ENCODE results near the gene GRB10. TPM values are rescaled to one million over a fixed set of nuclear protein-coding genes. Genes with fewer than 3 reads are reported as not detected.

GRB10 gene
- total RNA-seq, 1 donor from 2014 or later: 33.9 TPM

GRCh38 chr7:50620433-50620832 lies 162.3 kb downstream of the GRB10 start:
- H3K27me3 Mint-ChIP-seq (ENCODE audit: insufficient read depth, low read depth): no peaks in the 10 kb centered on the region
- no peak overlapping the region for H3K27ac Mint-ChIP-seq
- no peaks in the 10 kb centered on the region for H3K4me1 Mint-ChIP-seq
- H3K36me3 Mint-ChIP-seq: peaks cover 11% of the 10 kb centered on the region
- TF ChIP-seq EZH2 (IDR thresholded peaks at IDR 0.05): no peak
- no peak for TF ChIP-seq CTCF (IDR thresholded peaks at IDR 0.05)
- no peak for TF ChIP-seq EZH2phosphoT487 (IDR thresholded peaks at IDR 0.05)
- peaks cover 3% of the 10 kb centered on the region for H3K4me1 ChIP-seq
- H3K27ac ChIP-seq: no peak overlapping the region
- H3K36me3 ChIP-seq: no peaks in the 10 kb centered on the region
- H3K4me3 ChIP-seq: no peak overlapping the region
- no peaks in the 10 kb centered on the region for H3K9me3 Mint-ChIP-seq
- no peak overlapping the region for H3K4me3 Mint-ChIP-seq
- no peaks in the 10 kb centered on the region for H3K9me3 ChIP-seq (ENCODE audit: low read depth)
- no peak for DNase-seq (ENCODE audit: low spot score)
- no peaks in the 10 kb centered on the region for H3K79me2 ChIP-seq (ENCODE audit: low read depth)
- no peaks in the 10 kb centered on the region for H3K27me3 ChIP-seq
- H3F3A ChIP-seq (ENCODE audit: low read depth): no peaks in the 10 kb centered on the region
- H3K4me2 ChIP-seq: no peak overlapping the region
- H3K9ac ChIP-seq: no peak overlapping the region
- no peak overlapping the region for H2AFZ ChIP-seq (replicated peaks)
- no peaks in the 10 kb centered on the region for H4K20me1 ChIP-seq (ENCODE audit: low read depth)

- Histone ChIP-seq H3K79me2 (ENCODE audit: low read depth) (no peaks in the 10 kb centered on the region), H3F3A (ENCODE audit: low read depth) (no peaks in the 10 kb centered on the region), H3K27ac (no peak overlapping the region), H4K20me1 (ENCODE audit: low read depth) (no peaks in the 10 kb centered on the region), H3K27me3 (no peaks in the 10 kb centered on the region), H3K9ac (no peak overlapping the region), H3K9me3 (ENCODE audit: low read depth) (no peaks in the 10 kb centered on the region), H3K36me3 (no peaks in the 10 kb centered on the region), H3K4me3 (no peak overlapping the region), H3K4me1 (peaks cover 3% of the 10 kb centered on the region), H3K4me2 (no peak overlapping the region), H2AFZ (replicated peaks) (no peak overlapping the region)
- TF ChIP-seq CTCF (IDR thresholded peaks at IDR 0.05) (no peak), EZH2phosphoT487 (IDR thresholded peaks at IDR 0.05) (no peak), EZH2 (IDR thresholded peaks at IDR 0.05) (no peak)
- Mint-ChIP-seq H3K27ac (no peak overlapping the region), H3K36me3 (peaks cover 11% of the 10 kb centered on the region), H3K4me1 (no peaks in the 10 kb centered on the region), H3K27me3 (ENCODE audit: insufficient read depth, low read depth) (no peaks in the 10 kb centered on the region), H3K4me3 (no peak overlapping the region), H3K9me3 (no peaks in the 10 kb centered on the region)
- DNase-seq (ENCODE audit: low spot score): no peak
These were observed 163.0 kb downstream of the GRB10 start for GRCh38 chr7:50619684-50620083.

GRCh38 chr7:50618281-50618680 lies 164.4 kb downstream of the GRB10 start:
- H3K79me2 ChIP-seq (ENCODE audit: low read depth): no peaks in the 10 kb centered on the region
- H3K4me3 ChIP-seq: no peak overlapping the region
- peaks cover 3% of the 10 kb centered on the region for H3K4me1 ChIP-seq
- no peak overlapping the region for H3K4me3 Mint-ChIP-seq
- no peak overlapping the region for H3K4me2 ChIP-seq
- no peaks in the 10 kb centered on the region for H3K27me3 ChIP-seq
- no peak for DNase-seq (ENCODE audit: low spot score)
- no peaks in the 10 kb centered on the region for H3K9me3 Mint-ChIP-seq
- no peaks in the 10 kb centered on the region for H3F3A ChIP-seq (ENCODE audit: low read depth)
- H3K9ac ChIP-seq: no peak overlapping the region
- H3K27ac Mint-ChIP-seq: no peak overlapping the region
- no peaks in the 10 kb centered on the region for H4K20me1 ChIP-seq (ENCODE audit: low read depth)
- TF ChIP-seq EZH2phosphoT487 (IDR thresholded peaks at IDR 0.05) (no peak), EZH2 (IDR thresholded peaks at IDR 0.05) (no peak), CTCF (IDR thresholded peaks at IDR 0.05) (no peak)
- no peaks in the 10 kb centered on the region for H3K27me3 Mint-ChIP-seq (ENCODE audit: insufficient read depth, low read depth)
- H3K27ac ChIP-seq: no peak overlapping the region
- no peaks in the 10 kb centered on the region for H3K9me3 ChIP-seq (ENCODE audit: low read depth)
- H3K36me3 ChIP-seq: no peaks in the 10 kb centered on the region
- peaks cover 11% of the 10 kb centered on the region for H3K36me3 Mint-ChIP-seq
- no peaks in the 10 kb centered on the region for H3K4me1 Mint-ChIP-seq
- no peak overlapping the region for H2AFZ ChIP-seq (replicated peaks)

Data from neural progenitor cell (in vitro differentiated cells).